ENCODE data around the gene SNAP25.

- TF ChIP-seq CTCF (tag by site-specific recombination; IDR thresholded peaks at IDR 0.05) (no peak), SALL2 (tag by site-specific recombination; IDR thresholded peaks at IDR 0.05; ENCODE audit: borderline replicate concordance) (no peak), ZNF558 (tag by site-specific recombination; IDR thresholded peaks at IDR 0.05) (no peak), ZNF549 (tag by site-specific recombination; IDR thresholded peaks at IDR 0.05) (no peak), ZNF19 (tag by site-specific recombination; IDR thresholded peaks at IDR 0.05; ENCODE audit: low read depth) (no peak), ZNF280C (tag by site-specific recombination; IDR thresholded peaks at IDR 0.05) (no peak), ZNF274 (IDR thresholded peaks at IDR 0.05; ENCODE audit: low read length) (no peak), ZNF274 (tag by site-specific recombination; IDR thresholded peaks at IDR 0.05; ENCODE audit: borderline replicate concordance) (no peak)
- TF ChIP-seq, protein P1, sequence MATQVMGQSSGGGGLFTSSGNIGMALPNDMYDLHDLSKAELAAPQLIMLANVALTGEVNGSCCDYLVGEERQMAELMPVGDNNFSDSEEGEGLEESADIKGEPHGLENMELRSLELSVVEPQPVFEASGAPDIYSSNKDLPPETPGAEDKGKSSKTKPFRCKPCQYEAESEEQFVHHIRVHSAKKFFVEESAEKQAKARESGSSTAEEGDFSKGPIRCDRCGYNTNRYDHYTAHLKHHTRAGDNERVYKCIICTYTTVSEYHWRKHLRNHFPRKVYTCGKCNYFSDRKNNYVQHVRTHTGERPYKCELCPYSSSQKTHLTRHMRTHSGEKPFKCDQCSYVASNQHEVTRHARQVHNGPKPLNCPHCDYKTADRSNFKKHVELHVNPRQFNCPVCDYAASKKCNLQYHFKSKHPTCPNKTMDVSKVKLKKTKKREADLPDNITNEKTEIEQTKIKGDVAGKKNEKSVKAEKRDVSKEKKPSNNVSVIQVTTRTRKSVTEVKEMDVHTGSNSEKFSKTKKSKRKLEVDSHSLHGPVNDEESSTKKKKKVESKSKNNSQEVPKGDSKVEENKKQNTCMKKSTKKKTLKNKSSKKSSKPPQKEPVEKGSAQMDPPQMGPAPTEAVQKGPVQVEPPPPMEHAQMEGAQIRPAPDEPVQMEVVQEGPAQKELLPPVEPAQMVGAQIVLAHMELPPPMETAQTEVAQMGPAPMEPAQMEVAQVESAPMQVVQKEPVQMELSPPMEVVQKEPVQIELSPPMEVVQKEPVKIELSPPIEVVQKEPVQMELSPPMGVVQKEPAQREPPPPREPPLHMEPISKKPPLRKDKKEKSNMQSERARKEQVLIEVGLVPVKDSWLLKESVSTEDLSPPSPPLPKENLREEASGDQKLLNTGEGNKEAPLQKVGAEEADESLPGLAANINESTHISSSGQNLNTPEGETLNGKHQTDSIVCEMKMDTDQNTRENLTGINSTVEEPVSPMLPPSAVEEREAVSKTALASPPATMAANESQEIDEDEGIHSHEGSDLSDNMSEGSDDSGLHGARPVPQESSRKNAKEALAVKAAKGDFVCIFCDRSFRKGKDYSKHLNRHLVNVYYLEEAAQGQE (tag by site-specific recombination; IDR thresholded peaks at IDR 0.05), result no peak
- TF ChIP-seq, protein P2, sequence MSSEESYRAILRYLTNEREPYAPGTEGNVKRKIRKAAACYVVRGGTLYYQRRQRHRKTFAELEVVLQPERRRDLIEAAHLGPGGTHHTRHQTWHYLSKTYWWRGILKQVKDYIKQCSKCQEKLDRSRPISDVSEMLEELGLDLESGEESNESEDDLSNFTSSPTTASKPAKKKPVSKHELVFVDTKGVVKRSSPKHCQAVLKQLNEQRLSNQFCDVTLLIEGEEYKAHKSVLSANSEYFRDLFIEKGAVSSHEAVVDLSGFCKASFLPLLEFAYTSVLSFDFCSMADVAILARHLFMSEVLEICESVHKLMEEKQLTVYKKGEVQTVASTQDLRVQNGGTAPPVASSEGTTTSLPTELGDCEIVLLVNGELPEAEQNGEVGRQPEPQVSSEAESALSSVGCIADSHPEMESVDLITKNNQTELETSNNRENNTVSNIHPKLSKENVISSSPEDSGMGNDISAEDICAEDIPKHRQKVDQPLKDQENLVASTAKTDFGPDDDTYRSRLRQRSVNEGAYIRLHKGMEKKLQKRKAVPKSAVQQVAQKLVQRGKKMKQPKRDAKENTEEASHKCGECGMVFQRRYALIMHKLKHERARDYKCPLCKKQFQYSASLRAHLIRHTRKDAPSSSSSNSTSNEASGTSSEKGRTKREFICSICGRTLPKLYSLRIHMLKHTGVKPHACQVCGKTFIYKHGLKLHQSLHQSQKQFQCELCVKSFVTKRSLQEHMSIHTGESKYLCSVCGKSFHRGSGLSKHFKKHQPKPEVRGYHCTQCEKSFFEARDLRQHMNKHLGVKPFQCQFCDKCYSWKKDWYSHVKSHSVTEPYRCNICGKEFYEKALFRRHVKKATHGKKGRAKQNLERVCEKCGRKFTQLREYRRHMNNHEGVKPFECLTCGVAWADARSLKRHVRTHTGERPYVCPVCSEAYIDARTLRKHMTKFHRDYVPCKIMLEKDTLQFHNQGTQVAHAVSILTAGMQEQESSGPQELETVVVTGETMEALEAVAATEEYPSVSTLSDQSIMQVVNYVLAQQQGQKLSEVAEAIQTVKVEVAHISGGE (tag by site-specific recombination; conservative IDR thresholded peaks at IDR 0.05; ENCODE audit: low read depth), result no peak
Observed at GRCh38 chr20:10328897-10329255, 110.2 kb downstream of the SNAP25 start.
